ENCODE data around the gene IL1RAPL1.

- no peak for TF ChIP-seq EP300 (IDR thresholded peaks at IDR 0.05)
- TF ChIP-seq MAX (IDR thresholded peaks at IDR 0.05): no peak
- no peak for TF ChIP-seq CTCF (IDR thresholded peaks at IDR 0.05)
- TF ChIP-seq REST (IDR thresholded peaks at IDR 0.05): no peak
Observed at GRCh38 chrX:28613558-28613957, 26.3 kb downstream of the IL1RAPL1 start.
